Tibial nerve (tissue), 4 donors: ENCODE results near the gene KAZN. TPM values are rescaled to one million over a fixed set of nuclear protein-coding genes. Genes with fewer than 3 reads are reported as not detected.

Experiments
- DNase-seq, 2 donors: peaks; one replicate each; pipeline ENCODE4 v3.0.0-alpha.2; 2019; ENCODE audit warnings: low spot score in 2 of 2
- H3K27ac ChIP-seq, 4 donors: fragments of 200-600 bp; sonication (generic) in 3 of 4; one replicate each; pipeline ENCODE4 v1.5.1; 2017 to 2019; ENCODE audit warnings: mild to moderate bottlenecking in 1 of 4
- H3K27me3 ChIP-seq, 2 donors: fragments of 200-600 bp; sonication (generic) in 1 of 2; one replicate each; pipeline versions ENCODE4 v1.5.1 to v1.6.0; 2017 to 2019
- H3K36me3 ChIP-seq, 3 donors: fragments of 200-600 bp; sonication (generic); one replicate each; pipeline ENCODE4 v1.5.1; 2018 to 2019
- H3K4me1 ChIP-seq, 4 donors: fragments of 200-600 bp; sonication (generic) in 3 of 4; one replicate each; pipeline ENCODE4 v1.5.1; 2017 to 2019
- H3K4me3 ChIP-seq, 4 donors: fragments of 200-600 bp; sonication (generic) in 3 of 4; one replicate each; pipeline ENCODE4 v1.5.1; 2017 to 2019; ENCODE audit warnings: mild to moderate bottlenecking in 1 of 4, moderate library complexity in 1 of 4
- H3K9me3 ChIP-seq, 4 donors: fragments of 200-600 bp; sonication (generic) in 3 of 4; one replicate each; pipeline ENCODE4 v1.5.1; 2017 to 2019
- EP300 ChIP-seq, 2 donors: sonication (generic); formaldehyde crosslinking; IDR thresholded peaks; one replicate each; pipeline ENCODE4 v1.6.1; 2017; ENCODE audit warnings: antibody characterized with exemption in 2 of 2, mild to moderate bottlenecking in 1 of 2
- POLR2A ChIP-seq, 2 donors: fragments of 450-650 bp; IDR thresholded peaks; one replicate each; pipeline ENCODE4 v1.6.1; 2017; ENCODE audit warnings: antibody characterized with exemption in 2 of 2, mild to moderate bottlenecking in 2 of 2, moderate library complexity in 2 of 2
- WGBS, 2 donors: methylation state at CpG; one replicate each; pipeline ENCODE4 v1.1.5; 2018; 5-methylcytosine and 5-hydroxymethylcytosine counted together
- total RNA-seq, 4 donors: library from RNA; depleted of rRNA; stranded (reverse); fragments of >200 nt; gene quantifications; one replicate each; pipeline ENCODE4 v1.1.0, GENCODE V29; 2016
- TF ChIP-seq, protein P1 (sequence below), 5 experiments: fragments of 200-600 bp in 3 of 5; fragments of 450-650 bp in 2 of 5; sonication (generic) in 3 of 5; IDR thresholded peaks; one replicate each; pipeline ENCODE4 v1.5.1; 2016 to 2019; ENCODE audit warnings: antibody characterized with exemption in 5 of 5, mild to moderate bottlenecking in 3 of 5, moderate library complexity in 2 of 5

Gene KAZN
- total RNA-seq, 4 donors from 2014 or later, result 16.0 to 29.2 (median 22.2) TPM

DNA sequence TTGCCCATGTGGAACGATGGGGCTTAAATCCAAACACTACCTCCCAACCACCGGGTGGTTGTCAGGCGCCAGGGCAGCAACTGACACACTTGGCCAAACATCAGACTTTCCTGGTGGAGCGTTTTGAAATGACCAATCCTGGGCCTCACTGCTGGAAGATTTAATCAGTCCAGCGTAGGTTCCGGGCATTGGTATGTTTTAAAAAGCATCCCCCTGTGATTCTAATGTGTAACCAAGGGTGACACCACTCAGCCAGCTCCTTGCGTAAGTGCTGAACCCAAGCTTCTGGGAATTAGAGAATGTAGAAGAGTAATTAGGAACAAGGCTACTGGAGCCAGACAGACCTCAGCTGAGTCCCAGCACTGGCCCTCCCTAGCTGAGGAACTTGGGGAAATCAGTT, 44.8 kb upstream of the KAZN start:
- no peak overlapping the region for H3K27ac ChIP-seq
- H3K4me3 ChIP-seq, result no peak overlapping the region
- H3K4me1 ChIP-seq, result no peaks in the 10 kb centered on the region
- WGBS, 2 donors, result 78 to 83% methylated on average over 7 of the region's 7 CpGs
- peak in 1 of 2 donors; percentile 42 for TF ChIP-seq EP300 (IDR thresholded peaks at IDR 0.05)
- TF ChIP-seq, protein P1, sequence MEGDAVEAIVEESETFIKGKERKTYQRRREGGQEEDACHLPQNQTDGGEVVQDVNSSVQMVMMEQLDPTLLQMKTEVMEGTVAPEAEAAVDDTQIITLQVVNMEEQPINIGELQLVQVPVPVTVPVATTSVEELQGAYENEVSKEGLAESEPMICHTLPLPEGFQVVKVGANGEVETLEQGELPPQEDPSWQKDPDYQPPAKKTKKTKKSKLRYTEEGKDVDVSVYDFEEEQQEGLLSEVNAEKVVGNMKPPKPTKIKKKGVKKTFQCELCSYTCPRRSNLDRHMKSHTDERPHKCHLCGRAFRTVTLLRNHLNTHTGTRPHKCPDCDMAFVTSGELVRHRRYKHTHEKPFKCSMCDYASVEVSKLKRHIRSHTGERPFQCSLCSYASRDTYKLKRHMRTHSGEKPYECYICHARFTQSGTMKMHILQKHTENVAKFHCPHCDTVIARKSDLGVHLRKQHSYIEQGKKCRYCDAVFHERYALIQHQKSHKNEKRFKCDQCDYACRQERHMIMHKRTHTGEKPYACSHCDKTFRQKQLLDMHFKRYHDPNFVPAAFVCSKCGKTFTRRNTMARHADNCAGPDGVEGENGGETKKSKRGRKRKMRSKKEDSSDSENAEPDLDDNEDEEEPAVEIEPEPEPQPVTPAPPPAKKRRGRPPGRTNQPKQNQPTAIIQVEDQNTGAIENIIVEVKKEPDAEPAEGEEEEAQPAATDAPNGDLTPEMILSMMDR (IDR thresholded peaks at IDR 0.05), result no peak
- peak in 1 of 2 donors; percentile 9 for DNase-seq
- no peaks in the 10 kb centered on the region for H3K9me3 ChIP-seq
- H3K36me3 ChIP-seq, result no peaks in the 10 kb centered on the region
- H3K27me3 ChIP-seq, result no peaks in the 10 kb centered on the region

DNA sequence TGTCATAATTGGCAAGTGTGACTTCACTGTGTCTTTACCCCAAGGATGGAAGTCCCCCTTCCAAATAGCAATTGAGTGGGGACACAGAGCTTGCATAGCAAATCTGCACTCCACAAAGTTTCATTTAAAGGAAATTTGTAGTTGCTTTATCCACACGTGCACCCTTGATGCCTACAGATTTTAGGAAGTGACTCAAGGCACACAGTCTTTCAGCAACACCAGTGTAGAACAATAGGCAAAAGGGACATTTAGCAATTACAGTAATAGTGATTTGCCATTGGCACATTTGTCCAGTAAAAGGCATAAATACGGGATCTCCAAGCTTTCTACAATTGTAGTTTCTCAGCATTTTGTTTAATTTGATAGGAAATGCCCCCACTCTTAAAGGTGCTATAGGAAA, 43.4 kb upstream of the KAZN start:
- no peaks in the 10 kb centered on the region for H3K9me3 ChIP-seq
- WGBS, 2 donors, result 53 to 58% methylated on average over 2 of the region's 2 CpGs
- H3K4me1 ChIP-seq, result no peaks in the 10 kb centered on the region
- no peaks in the 10 kb centered on the region for H3K36me3 ChIP-seq
- no peak for DNase-seq
- no peak overlapping the region for H3K4me3 ChIP-seq
- no peak overlapping the region for H3K27ac ChIP-seq
- H3K27me3 ChIP-seq, result no peaks in the 10 kb centered on the region
- no peak for TF ChIP-seq EP300 (IDR thresholded peaks at IDR 0.05)
- TF ChIP-seq, protein P1 (IDR thresholded peaks at IDR 0.05), result no peak
- no peak for TF ChIP-seq POLR2A (IDR thresholded peaks at IDR 0.05)

DNA sequence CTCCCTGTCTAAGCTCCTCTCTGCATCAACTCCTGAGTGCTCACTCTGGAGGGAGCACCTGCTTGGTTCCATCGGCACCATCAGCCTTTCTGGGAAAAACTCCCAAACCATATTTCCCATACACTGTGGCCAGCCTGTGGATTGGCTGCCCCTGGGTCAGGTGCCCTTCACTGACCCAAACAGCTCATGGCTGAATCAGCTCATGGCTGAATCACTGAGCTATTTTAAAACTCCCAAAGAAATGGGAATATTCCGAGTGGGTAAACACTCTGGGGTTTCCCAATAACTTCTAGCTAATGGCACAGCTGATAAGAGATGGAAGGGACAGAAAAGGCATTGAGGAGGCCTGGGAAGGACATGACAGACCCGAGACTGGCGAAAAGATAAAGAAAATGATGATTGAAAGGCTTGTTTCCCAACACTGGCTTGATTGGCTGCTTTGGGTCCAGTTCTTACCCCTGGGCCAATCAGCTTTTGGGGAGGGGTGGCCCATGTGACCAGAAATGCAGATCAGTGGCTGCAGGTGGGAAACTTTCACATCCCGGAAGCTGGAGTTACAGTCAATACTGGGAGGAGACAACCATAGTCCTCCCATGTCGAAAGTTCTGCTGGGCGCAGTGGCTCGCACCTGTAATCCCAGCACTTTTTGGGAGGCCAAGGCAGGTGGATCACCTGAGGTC, 37.3 kb upstream of the KAZN start:
- no peaks in the 10 kb centered on the region for H3K4me1 ChIP-seq
- TF ChIP-seq POLR2A (IDR thresholded peaks at IDR 0.05) (no peak), EP300 (IDR thresholded peaks at IDR 0.05) (no peak)
- TF ChIP-seq, protein P1 (IDR thresholded peaks at IDR 0.05), result no peak
- peaks cover 0 to 10% (median 3%) of the 10 kb centered on the region in 4 donors for H3K9me3 ChIP-seq
- H3K36me3 ChIP-seq, result no peaks in the 10 kb centered on the region
- H3K27me3 ChIP-seq, result no peaks in the 10 kb centered on the region
- no peak for DNase-seq
- no peak overlapping the region for H3K27ac ChIP-seq
- 86 to 89% methylated on average over 8 of the region's 8 CpGs for WGBS, 2 donors
- no peak overlapping the region for H3K4me3 ChIP-seq

GRCh38 chr1:14565090-14565489, 33.4 kb upstream of the KAZN start:
- Histone ChIP-seq H3K4me3 (no peak overlapping the region), H3K36me3 (no peaks in the 10 kb centered on the region), H3K4me1 (no peaks in the 10 kb centered on the region), H3K27me3 (no peaks in the 10 kb centered on the region), H3K27ac (no peak overlapping the region), H3K9me3 (peaks cover 0 to 32% (median 5%) of the 10 kb centered on the region in 4 donors)
- no peak for DNase-seq
- TF ChIP-seq, protein P1 (IDR thresholded peaks at IDR 0.05), result no peak
- TF ChIP-seq EP300 (IDR thresholded peaks at IDR 0.05) (no peak), POLR2A (IDR thresholded peaks at IDR 0.05) (no peak)
- 45 to 47% methylated on average over 2 of the region's 2 CpGs for WGBS, 2 donors

GRCh38 chr1:14567056-14567455, 31.4 kb upstream of the KAZN start:
- no peak for DNase-seq

More at GRCh38 chr1:14567056-14567455, 31.4 kb upstream of the KAZN start:
- Histone ChIP-seq H3K27ac (no peak overlapping the region), H3K9me3 (peaks cover 0 to 32% (median 5%) of the 10 kb centered on the region in 4 donors), H3K27me3 (no peaks in the 10 kb centered on the region), H3K4me1 (no peaks in the 10 kb centered on the region), H3K4me3 (no peak overlapping the region), H3K36me3 (no peaks in the 10 kb centered on the region)
- TF ChIP-seq, protein P1 (IDR thresholded peaks at IDR 0.05), result no peak
- TF ChIP-seq POLR2A (IDR thresholded peaks at IDR 0.05) (no peak), EP300 (IDR thresholded peaks at IDR 0.05) (no peak)
- 75 to 86% methylated on average over 2 of the region's 2 CpGs for WGBS, 2 donors
